A673 (cell line): ENCODE measurements around the gene LARGE1.

Experiments
- EZH2 ChIP-seq: fragments of 200-600 bp; sonication (generic); IDR thresholded peaks from 2 replicates; pipeline ENCODE4 v1.6.1; 2017; ENCODE audit warnings: borderline replicate concordance, low read depth, mild to moderate bottlenecking, mixed read lengths, antibody characterized with exemption, low read length; ENCODE audit not compliant: poor library complexity, severe bottlenecking
- TF ChIP-seq, protein P1 (sequence below): fragments of 300-800, 200-600 bp; sonication (generic); conservative IDR thresholded peaks from 2 replicates; pipeline ENCODE4 v1.5.1; 2017; ENCODE audit warnings: low read depth, mild to moderate bottlenecking, antibody characterized with exemption, low read length, moderate library complexity, mixed read lengths

- no peak for TF ChIP-seq EZH2
- TF ChIP-seq, protein P1, sequence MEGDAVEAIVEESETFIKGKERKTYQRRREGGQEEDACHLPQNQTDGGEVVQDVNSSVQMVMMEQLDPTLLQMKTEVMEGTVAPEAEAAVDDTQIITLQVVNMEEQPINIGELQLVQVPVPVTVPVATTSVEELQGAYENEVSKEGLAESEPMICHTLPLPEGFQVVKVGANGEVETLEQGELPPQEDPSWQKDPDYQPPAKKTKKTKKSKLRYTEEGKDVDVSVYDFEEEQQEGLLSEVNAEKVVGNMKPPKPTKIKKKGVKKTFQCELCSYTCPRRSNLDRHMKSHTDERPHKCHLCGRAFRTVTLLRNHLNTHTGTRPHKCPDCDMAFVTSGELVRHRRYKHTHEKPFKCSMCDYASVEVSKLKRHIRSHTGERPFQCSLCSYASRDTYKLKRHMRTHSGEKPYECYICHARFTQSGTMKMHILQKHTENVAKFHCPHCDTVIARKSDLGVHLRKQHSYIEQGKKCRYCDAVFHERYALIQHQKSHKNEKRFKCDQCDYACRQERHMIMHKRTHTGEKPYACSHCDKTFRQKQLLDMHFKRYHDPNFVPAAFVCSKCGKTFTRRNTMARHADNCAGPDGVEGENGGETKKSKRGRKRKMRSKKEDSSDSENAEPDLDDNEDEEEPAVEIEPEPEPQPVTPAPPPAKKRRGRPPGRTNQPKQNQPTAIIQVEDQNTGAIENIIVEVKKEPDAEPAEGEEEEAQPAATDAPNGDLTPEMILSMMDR = no peak
Measured at GRCh38 chr22:33842006-33842354, 78.3 kb downstream of the LARGE1 start.
